CD4-positive, alpha-beta T cell (primary cell): ENCODE data around the gene VSTM1. TPM values are rescaled to one million over a fixed set of nuclear protein-coding genes. Genes with fewer than 3 reads are reported as not detected.
"Not testable (repeated sequence)": the region's sequence is repeated elsewhere in the genome, so short reads cannot be mapped to it uniquely, and the experiment has no call there.

Experiments
- ATAC-seq: fragments of 200-7000 bp; cut with Tn5 transposase; one replicate; pipeline ENCODE4 v1.10.0; 2022; ENCODE audit warnings: mild to moderate bottlenecking; ENCODE audit not compliant: poor library complexity
- CTCF ChIA-PET: fragments of 350-600 bp; sonication (Branson Sonifier 250); formaldehyde crosslinking; loops from one replicate; lab custom pipeline; 2021; ENCODE audit warnings: antibody characterized with exemption, inconsistent platforms; lab: Charles Lee
- POLR2A ChIA-PET: fragments of 350-600 bp; sonication (Branson Sonifier 250); formaldehyde crosslinking; loops from one replicate; lab custom pipeline; 2021; ENCODE audit warnings: antibody characterized with exemption, inconsistent platforms; lab: Charles Lee
- DNase-seq, 14 experiments: peaks; one replicate each; pipeline ENCODE4 v3.0.0-alpha.2; 2013 to 2020; ENCODE audit warnings: mixed read lengths in 2 of 14
- H3K27ac ChIP-seq, 2 donors: one replicate each; pipeline versions ENCODE4 v1.5.1 to v1.7.0; 2013; ENCODE audit warnings: low read length in 2 of 2, low read depth in 1 of 2, mild to moderate bottlenecking in 1 of 2
- H3K27me3 ChIP-seq, 2 experiments: 1 replicate in 1 of 2; 2 replicates in 1 of 2; pipeline versions ENCODE4 v1.6.1 to v1.7.0; 2013; ENCODE audit warnings: low read length in 2 of 2, control low read depth in 1 of 2, mild to moderate bottlenecking in 1 of 2, moderate library complexity in 1 of 2; ENCODE audit not compliant: insufficient read depth in 2 of 2, control insufficient read depth in 1 of 2
- H3K36me3 ChIP-seq: one replicate; pipeline ENCODE4 v1.6.1; 2013; ENCODE audit warnings: low read length, control low read depth; ENCODE audit not compliant: insufficient read depth
- H3K4me1 ChIP-seq: one replicate; pipeline ENCODE4 v1.6.1; 2013; ENCODE audit warnings: low read length, control low read depth; ENCODE audit not compliant: insufficient read depth
- H3K4me3 ChIP-seq: one replicate; pipeline ENCODE4 v1.5.1; 2013; ENCODE audit warnings: mild to moderate bottlenecking, low read length, moderate library complexity
- H3K9me3 ChIP-seq, 2 experiments: 1 replicate in 1 of 2; 2 replicates in 1 of 2; pipeline versions ENCODE4 v1.6.1 to v1.7.0; 2013; ENCODE audit warnings: low read length in 2 of 2, mild to moderate bottlenecking in 2 of 2, control low read depth in 1 of 2, moderate library complexity in 1 of 2; ENCODE audit not compliant: control insufficient read depth in 1 of 2, insufficient read depth in 1 of 2
- H3K27ac Mint-ChIP-seq: one replicate; pipeline ENCODE4 v1.8.0; 2020; ENCODE audit warnings: mixed read lengths
- H3K27me3 Mint-ChIP-seq: one replicate; pipeline ENCODE4 v1.8.0; 2021; ENCODE audit warnings: mixed read lengths
- H3K36me3 Mint-ChIP-seq: one replicate; pipeline ENCODE4 v1.8.0; 2021; ENCODE audit warnings: low read depth, mixed read lengths
- H3K4me1 Mint-ChIP-seq: one replicate; pipeline ENCODE4 v1.8.0; 2021; ENCODE audit warnings: low read depth, mixed read lengths
- H3K4me3 Mint-ChIP-seq: one replicate; pipeline ENCODE4 v1.8.0; 2020; ENCODE audit warnings: mild to moderate bottlenecking, mixed read lengths
- H3K9me3 Mint-ChIP-seq: one replicate; pipeline ENCODE4 v1.8.0; 2020; ENCODE audit warnings: mixed read lengths
- CTCF ChIP-seq: fragments of 200-600 bp; IDR thresholded peaks from one replicate; pipeline ENCODE4 v1.8.0; 2022; ENCODE audit warnings: antibody characterized with exemption, mild to moderate bottlenecking
- intact Hi-C, 2 experiments: fragments of 100-400 bp; cut with DNase I in 1 of 2; cut with micrococcal nuclease in 1 of 2; formaldehyde crosslinking; loops; one replicate each; pipeline versions ENCODE4 v1.15.1 to v1.9.0; 2023 to 2025; cut with DNase I, micrococcal nuclease
- total RNA-seq, 174 experiments: library from RNA in 2 of 174; stranded (reverse) in 2 of 174; gene quantifications; one replicate each; pipeline ENCODE4 v1.2.3 and lab custom pipeline; 2021 to 2026

Gene VSTM1
- total RNA-seq, 2 experiments from 2014 or later = not detected

GRCh38 chr19:54099190-54099902 lies 35.6 kb upstream of the VSTM1 start:
- Histone ChIP-seq H3K36me3 (no peaks in the 10 kb centered on the region), H3K4me1 (peaks cover 41% of the 10 kb centered on the region), H3K4me3 (no peak overlapping the region), H3K27ac (no peak overlapping the region), H3K27me3 (peaks cover 10 to 11% of the 10 kb centered on the region in 2 experiments), H3K9me3 (peaks cover 0 to 4% of the 10 kb centered on the region in 2 experiments)
- intact Hi-C loops = no loop called here
- TF ChIP-seq CTCF = no peak
- H3K4me1 Mint-ChIP-seq = peaks cover 30% of the 10 kb centered on the region
- H3K9me3 Mint-ChIP-seq = no peaks in the 10 kb centered on the region
- no peak for ATAC-seq
- H3K27ac Mint-ChIP-seq = no peak overlapping the region
- ChIA-PET CTCF (interaction anchor here (1.1 kb wide), 1 partner anchor 38 kb away, joined by 3 read pairs; no protein-coding TSS in a partner anchor), POLR2A (no interaction called here)
- H3K36me3 Mint-ChIP-seq = peaks cover 5% of the 10 kb centered on the region
- peaks cover 11% of the 10 kb centered on the region for H3K27me3 Mint-ChIP-seq
- peak in 1 of 14 experiments; percentile 16 for DNase-seq
- H3K4me3 Mint-ChIP-seq = peak overlapping the region; percentile 16

GRCh38 chr19:54096617-54097106 lies 33.0 kb upstream of the VSTM1 start:
- DNase-seq (peak in 4 of 14 experiments; percentile 26 to 57 (median 48)), ATAC-seq (peak; percentile 48)
- H3K27me3 ChIP-seq = peaks cover 11 to 16% of the 10 kb centered on the region in 2 experiments
- H3K27me3 Mint-ChIP-seq = peaks cover 30% of the 10 kb centered on the region
- no peaks in the 10 kb centered on the region for H3K36me3 Mint-ChIP-seq
- ChIA-PET CTCF (interaction anchor here (1.1 kb wide), 1 partner anchor 18 kb away, joined by 3 read pairs; the partner anchor contains the start of genes PRPF31 and TFPT), POLR2A (interaction anchor here (2.0 to 3.0 kb wide), 2 partner anchors 18 to 40 kb away, joined by 12 to 24 read pairs; partner anchors contain the start of genes CNOT3, PRPF31 and TFPT)
- H3K27ac Mint-ChIP-seq = peak overlapping the region; percentile 55
- H3K4me3 ChIP-seq = peak overlapping the region; percentile 14
- H3K27ac ChIP-seq = peak overlapping the region in 1 of 2 donors; percentile 5
- TF ChIP-seq CTCF = no peak
- no peaks in the 10 kb centered on the region for H3K9me3 Mint-ChIP-seq
- H3K36me3 ChIP-seq = no peaks in the 10 kb centered on the region
- H3K9me3 ChIP-seq = peaks cover 0 to 4% of the 10 kb centered on the region in 2 experiments
- H3K4me1 ChIP-seq = peaks cover 22% of the 10 kb centered on the region
- intact Hi-C loops = no loop called here
- H3K4me1 Mint-ChIP-seq = peaks cover 18% of the 10 kb centered on the region
- H3K4me3 Mint-ChIP-seq = peak overlapping the region; percentile 73

- Mint-ChIP-seq H3K4me3 (peak overlapping the region; percentile 75), H3K27me3 (peaks cover 35% of the 10 kb centered on the region), H3K27ac (peak overlapping the region; percentile 55), H3K4me1 (peaks cover 14% of the 10 kb centered on the region)
- CTCF ChIA-PET = interaction anchor here (1.1 kb wide), 1 partner anchor 19 kb away, joined by 3 read pairs; the partner anchor contains the start of genes PRPF31 and TFPT
- peak; percentile 11 for TF ChIP-seq CTCF
- H3K9me3 ChIP-seq, H3K9me3 Mint-ChIP-seq, H3K36me3 Mint-ChIP-seq, H3K36me3 ChIP-seq, intact Hi-C loops: not testable (repeated sequence)
- peaks cover 22% of the 10 kb centered on the region for H3K4me1 ChIP-seq
- DNase-seq = peak in 12 of 14 experiments; percentile 29 to 78 (median 50)
- peak overlapping the region; percentile 39 for H3K4me3 ChIP-seq
- POLR2A ChIA-PET = interaction anchor here (0.6 to 3.0 kb wide), 8 partner anchors 19 to 600 kb away, joined by 3 to 24 read pairs (median 4); partner anchors contain the start of genes CNOT3, MBOAT7, MYADM and PRPF31
- peaks cover 11 to 16% of the 10 kb centered on the region in 2 experiments for H3K27me3 ChIP-seq
- peak; percentile 85 for ATAC-seq
- peak overlapping the region in 1 of 2 donors; percentile 5 for H3K27ac ChIP-seq
Observed at GRCh38 chr19:54095859-54096616, 32.3 kb upstream of the VSTM1 start.
